ENCODE results near the gene NCOA5. TPM values are rescaled to one million over a fixed set of nuclear protein-coding genes. Genes with fewer than 3 reads are reported as not detected.

Gene NCOA5
- total RNA-seq, 1 donor from 2014 or later, result 34.9 TPM

GRCh38 chr20:46035253-46035652 lies 54.5 kb downstream of the NCOA5 start:
- peaks cover 31% of the 10 kb centered on the region for H3K27me3 Mint-ChIP-seq (ENCODE audit: unreplicated experiment)
- no peaks in the 10 kb centered on the region for H3K36me3 Mint-ChIP-seq (ENCODE audit: low read depth, unreplicated experiment)
- no peaks in the 10 kb centered on the region for H3K4me1 Mint-ChIP-seq (ENCODE audit: unreplicated experiment)
- no peaks in the 10 kb centered on the region for H3K9me3 Mint-ChIP-seq (ENCODE audit: unreplicated experiment)
- H3K4me3 Mint-ChIP-seq (ENCODE audit: unreplicated experiment), result no peak overlapping the region
- no peak for TF ChIP-seq CTCF (IDR thresholded peaks at IDR 0.05; ENCODE audit: unreplicated experiment)
- H3K27ac Mint-ChIP-seq (ENCODE audit: unreplicated experiment), result no peak overlapping the region
- no peak for DNase-seq (ENCODE audit: low spot score)

GRCh38 chr20:46034039-46034438 lies 55.7 kb downstream of the NCOA5 start:
- peaks cover 38% of the 10 kb centered on the region for H3K27me3 Mint-ChIP-seq (ENCODE audit: unreplicated experiment)
- no peak overlapping the region for H3K4me3 Mint-ChIP-seq (ENCODE audit: unreplicated experiment)
- H3K36me3 Mint-ChIP-seq (ENCODE audit: low read depth, unreplicated experiment), result no peaks in the 10 kb centered on the region
- no peak overlapping the region for H3K27ac Mint-ChIP-seq (ENCODE audit: unreplicated experiment)
- no peak for DNase-seq (ENCODE audit: low spot score)
- TF ChIP-seq CTCF (IDR thresholded peaks at IDR 0.05; ENCODE audit: unreplicated experiment), result no peak
- no peaks in the 10 kb centered on the region for H3K9me3 Mint-ChIP-seq (ENCODE audit: unreplicated experiment)
- no peaks in the 10 kb centered on the region for H3K4me1 Mint-ChIP-seq (ENCODE audit: unreplicated experiment)

GRCh38 chr20:46031701-46032254 lies 58.0 kb downstream of the NCOA5 start:
- Mint-ChIP-seq H3K27ac (ENCODE audit: unreplicated experiment) (no peak overlapping the region), H3K27me3 (ENCODE audit: unreplicated experiment) (peaks cover 41% of the 10 kb centered on the region), H3K4me1 (ENCODE audit: unreplicated experiment) (no peaks in the 10 kb centered on the region), H3K36me3 (ENCODE audit: low read depth, unreplicated experiment) (no peaks in the 10 kb centered on the region), H3K4me3 (ENCODE audit: unreplicated experiment) (no peak overlapping the region), H3K9me3 (ENCODE audit: unreplicated experiment) (no peaks in the 10 kb centered on the region)
- TF ChIP-seq CTCF (IDR thresholded peaks at IDR 0.05; ENCODE audit: unreplicated experiment), result no peak
- no peak for DNase-seq (ENCODE audit: low spot score)

GRCh38 chr20:46031014-46031569 lies 58.7 kb downstream of the NCOA5 start:
- DNase-seq (ENCODE audit: low spot score), result no peak
- H3K27me3 Mint-ChIP-seq (ENCODE audit: unreplicated experiment), result peaks cover 39% of the 10 kb centered on the region
- H3K27ac Mint-ChIP-seq (ENCODE audit: unreplicated experiment), result no peak overlapping the region
- H3K4me1 Mint-ChIP-seq (ENCODE audit: unreplicated experiment), result no peaks in the 10 kb centered on the region
- H3K4me3 Mint-ChIP-seq (ENCODE audit: unreplicated experiment), result no peak overlapping the region
- H3K36me3 Mint-ChIP-seq (ENCODE audit: low read depth, unreplicated experiment), result no peaks in the 10 kb centered on the region
- TF ChIP-seq CTCF (IDR thresholded peaks at IDR 0.05; ENCODE audit: unreplicated experiment), result no peak
- H3K9me3 Mint-ChIP-seq (ENCODE audit: unreplicated experiment), result no peaks in the 10 kb centered on the region

GRCh38 chr20:46030284-46031013 lies 59.3 kb downstream of the NCOA5 start:
- no peak overlapping the region for H3K4me3 Mint-ChIP-seq (ENCODE audit: unreplicated experiment)
- no peak for TF ChIP-seq CTCF (IDR thresholded peaks at IDR 0.05; ENCODE audit: unreplicated experiment)
- no peaks in the 10 kb centered on the region for H3K4me1 Mint-ChIP-seq (ENCODE audit: unreplicated experiment)
- H3K36me3 Mint-ChIP-seq (ENCODE audit: low read depth, unreplicated experiment), result no peaks in the 10 kb centered on the region
- no peaks in the 10 kb centered on the region for H3K9me3 Mint-ChIP-seq (ENCODE audit: unreplicated experiment)
- H3K27me3 Mint-ChIP-seq (ENCODE audit: unreplicated experiment), result peaks cover 37% of the 10 kb centered on the region
- no peak for DNase-seq (ENCODE audit: low spot score)
- no peak overlapping the region for H3K27ac Mint-ChIP-seq (ENCODE audit: unreplicated experiment)

Measured in endothelial cell (in vitro differentiated cells).